HG02678 (cell line): ENCODE measurements around the gene CEP112.
"Not testable (repeated sequence)": the region's sequence is repeated elsewhere in the genome, so short reads cannot be mapped to it uniquely, and the experiment has no call there.

Experiments
- ATAC-seq: cut with Tn5 transposase; IDR thresholded peaks from one replicate; pipeline ENCODE4 v1.9.1; 2021; ENCODE audit warnings: mild to moderate bottlenecking, moderate library complexity; ENCODE audit not compliant: unreplicated experiment

Gene CEP112

GRCh38 chr17:65850486-65850885 lies 341.4 kb downstream of the CEP112 start:
- no peak for ATAC-seq

- ATAC-seq, result no peak
Measured at GRCh38 chr17:65848751-65849150, 343.2 kb downstream of the CEP112 start.

- no peak for ATAC-seq
Measured at GRCh38 chr17:65841089-65841488, 350.8 kb downstream of the CEP112 start.

GRCh38 chr17:65837232-65837631 lies 354.7 kb downstream of the CEP112 start:
- not testable (repeated sequence) for ATAC-seq

- no peak for ATAC-seq
Measured at GRCh38 chr17:65833214-65833613, 358.7 kb downstream of the CEP112 start.

- no peak for ATAC-seq
Measured at GRCh38 chr17:65830356-65830755, 361.6 kb downstream of the CEP112 start.

- ATAC-seq, result not testable (repeated sequence)
Measured at GRCh38 chr17:65826577-65826976, 365.4 kb downstream of the CEP112 start.

- ATAC-seq, result no peak
Measured at GRCh38 chr17:65824901-65825300, 367.0 kb downstream of the CEP112 start.

GRCh38 chr17:65823713-65824112 lies 368.2 kb downstream of the CEP112 start:
- ATAC-seq, result no peak

- ATAC-seq, result no peak
Measured at GRCh38 chr17:65820811-65821210, 371.1 kb downstream of the CEP112 start.

- ATAC-seq, result no peak
Measured at GRCh38 chr17:65820306-65820705, 371.6 kb downstream of the CEP112 start.

GRCh38 chr17:65819810-65820209 lies 372.1 kb downstream of the CEP112 start:
- no peak for ATAC-seq

- ATAC-seq, result no peak
Measured at GRCh38 chr17:65817951-65818350, 374.0 kb downstream of the CEP112 start.

- no peak for ATAC-seq
Measured at GRCh38 chr17:65814418-65814817, 377.5 kb downstream of the CEP112 start.

GRCh38 chr17:65813306-65813705 lies 378.6 kb downstream of the CEP112 start:
- no peak for ATAC-seq

- no peak for ATAC-seq
Measured at GRCh38 chr17:65811043-65811442, 380.9 kb downstream of the CEP112 start.

GRCh38 chr17:65809366-65809765 lies 382.6 kb downstream of the CEP112 start:
- ATAC-seq, result no peak

GRCh38 chr17:65808566-65808965 lies 383.4 kb downstream of the CEP112 start:
- ATAC-seq, result not testable (repeated sequence)

GRCh38 chr17:65807361-65807760 lies 384.6 kb downstream of the CEP112 start:
- no peak for ATAC-seq

- no peak for ATAC-seq
Measured at GRCh38 chr17:65801513-65801912, 390.4 kb downstream of the CEP112 start.

- no peak for ATAC-seq
Measured at GRCh38 chr17:65800655-65801054, 391.3 kb downstream of the CEP112 start.

GRCh38 chr17:65799869-65800268 lies 392.1 kb downstream of the CEP112 start:
- no peak for ATAC-seq

GRCh38 chr17:65799454-65799853 lies 392.5 kb downstream of the CEP112 start:
- ATAC-seq, result no peak

- ATAC-seq, result no peak
Measured at GRCh38 chr17:65797809-65798208, 394.1 kb downstream of the CEP112 start.
